Mucosa of descending colon (tissue), 3 donors: ENCODE results near the gene SPNS1. TPM values are rescaled to one million over a fixed set of nuclear protein-coding genes. Genes with fewer than 3 reads are reported as not detected.
"Not testable (repeated sequence)": the region's sequence is repeated elsewhere in the genome, so short reads cannot be mapped to it uniquely, and the experiment has no call there.

Experiments used
- ATAC-seq: fragments of 200-7000 bp; cut with Tn5 transposase; one replicate; pipeline ENCODE4 v1.9.1; 2020; ENCODE audit warnings: mild to moderate bottlenecking, moderate library complexity
- DNase-seq, 3 donors: peaks; one replicate each; pipeline ENCODE4 v3.0.0-alpha.2; 2020
- H3K36me3 ChIP-seq: fragments of 200-600 bp; one replicate; pipeline ENCODE4 v1.8.0; 2021; ENCODE audit warnings: low read depth, mild to moderate bottlenecking
- H3K4me1 ChIP-seq: fragments of 200-600 bp; one replicate; pipeline ENCODE4 v1.8.0; 2021; ENCODE audit warnings: low read depth, mild to moderate bottlenecking
- H3K4me3 ChIP-seq: fragments of 200-600 bp; one replicate; pipeline ENCODE4 v1.8.0; 2021; ENCODE audit warnings: mild to moderate bottlenecking
- H3K9me3 ChIP-seq: fragments of 200-600 bp; one replicate; pipeline ENCODE4 v1.8.0; 2021; ENCODE audit warnings: mild to moderate bottlenecking
- CTCF ChIP-seq: fragments of 200-600 bp; IDR thresholded peaks from one replicate; pipeline ENCODE4 v1.8.0; 2022; ENCODE audit warnings: antibody characterized with exemption, mild to moderate bottlenecking
- intact Hi-C, 2 donors: fragments of 100-400 bp; cut with DNase I in 1 of 2; cut with micrococcal nuclease in 1 of 2; formaldehyde crosslinking; loops; one replicate each; pipeline versions ENCODE4 v1.11.0 to v1.11.1; 2022; cut with DNase I, micrococcal nuclease
- total RNA-seq, 3 donors: library from RNA; stranded (reverse); fragmentation: NEBNext Ultra II Directional in 2 of 3; extraction: Animal tissue kit (Norgen Biotek cat#: 25700) in 2 of 3; gene quantifications; one replicate each; pipeline versions ENCODE4 v1.2.1 to v1.2.4, GENCODE V29; 2021 to 2023
- donor health status: DM: no; HTN: no; CAD: no; lungs with moderate emphysema.
- donor health status: DM: no; HTN: no; CAD: no.
- donor health status: DM: no; HTN: yes; CAD: no.

The SPNS1 gene
- total RNA-seq, 3 donors from 2014 or later: 28.2 to 31.0 (median 30.3) TPM

- Histone ChIP-seq H3K4me1 (peaks cover 5% of the 10 kb centered on the region), H3K9me3 (no peaks in the 10 kb centered on the region), H3K36me3 (no peaks in the 10 kb centered on the region), H3K4me3 (no peak overlapping the region)
- ATAC-seq: peak; percentile 99
- no peak for TF ChIP-seq CTCF
- intact Hi-C loops: no loop called here
- DNase-seq: peak; percentile 92 to 96 (median 93)
Observed at GRCh38 chr16:28935924-28936783, 38.4 kb upstream of the SPNS1 start.

GRCh38 chr16:28936784-28937155 is 37.8 kb upstream of the SPNS1 start:
- Histone ChIP-seq H3K4me1 (peaks cover 5% of the 10 kb centered on the region), H3K36me3 (no peaks in the 10 kb centered on the region), H3K4me3 (no peak overlapping the region), H3K9me3 (no peaks in the 10 kb centered on the region)
- ATAC-seq (no peak), DNase-seq (no peak)
- intact Hi-C loops: no loop called here
- TF ChIP-seq CTCF: no peak

- H3K9me3 ChIP-seq: no peaks in the 10 kb centered on the region
- H3K36me3 ChIP-seq: no peaks in the 10 kb centered on the region
- no peak for TF ChIP-seq CTCF
- no peak overlapping the region for H3K4me3 ChIP-seq
- ATAC-seq (no peak), DNase-seq (no peak)
- intact Hi-C loops: no loop called here
- H3K4me1 ChIP-seq: peaks cover 5% of the 10 kb centered on the region
Observed at GRCh38 chr16:28937222-28937876, 37.2 kb upstream of the SPNS1 start.

- DNase-seq (no peak), ATAC-seq (no peak)
- Histone ChIP-seq H3K36me3 (no peaks in the 10 kb centered on the region), H3K9me3 (no peaks in the 10 kb centered on the region), H3K4me1 (peaks cover 5% of the 10 kb centered on the region), H3K4me3 (no peak overlapping the region)
- TF ChIP-seq CTCF: no peak
- intact Hi-C loops: no loop called here
Observed at GRCh38 chr16:28938721-28939120, 35.9 kb upstream of the SPNS1 start.

- H3K36me3 ChIP-seq, H3K4me3 ChIP-seq, H3K9me3 ChIP-seq, ATAC-seq, DNase-seq, intact Hi-C loops: not testable (repeated sequence)
- H3K4me1 ChIP-seq: peaks cover 11% of the 10 kb centered on the region
Observed at GRCh38 chr16:28939825-28940224, 34.8 kb upstream of the SPNS1 start.

- ATAC-seq (no peak), DNase-seq (no peak)
- Histone ChIP-seq H3K4me3 (no peak overlapping the region), H3K36me3 (no peaks in the 10 kb centered on the region), H3K4me1 (peaks cover 17% of the 10 kb centered on the region), H3K9me3 (no peaks in the 10 kb centered on the region)
- intact Hi-C loops: no loop called here
- no peak for TF ChIP-seq CTCF
Observed at GRCh38 chr16:28943281-28943680, 31.3 kb upstream of the SPNS1 start.
